ENCODE measurements around the gene SAMD9.
"Not testable (repeated sequence)": the region's sequence is repeated elsewhere in the genome, so short reads cannot be mapped to it uniquely, and the experiment has no call there.

Gene SAMD9

DNA sequence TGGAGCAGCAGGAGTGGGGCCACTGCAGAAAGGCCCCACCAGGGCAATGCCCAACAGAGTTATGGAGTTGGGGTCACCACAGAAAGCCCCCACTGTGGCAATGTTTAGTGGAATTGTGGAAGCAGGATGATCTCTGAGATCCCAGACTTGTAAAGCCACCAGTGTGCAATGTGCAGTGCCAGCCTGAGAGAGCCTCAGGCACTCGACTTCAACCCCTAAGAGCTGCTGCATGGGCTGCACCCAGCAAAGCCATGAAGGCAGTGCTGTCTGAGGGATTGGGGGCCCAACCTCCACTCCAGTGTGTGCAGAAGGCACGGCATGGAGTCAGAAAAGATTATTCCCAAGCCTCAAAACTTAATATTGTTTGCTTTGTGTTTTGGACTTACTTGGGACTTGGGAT, 20.4 kb downstream of the SAMD9 start:
- ATAC-seq (replicated peaks) (no peak), DNase-seq (no peak)
- H3K4me3 Mint-ChIP-seq: no peak overlapping the region
- no peak overlapping the region for H3K27ac Mint-ChIP-seq
- H3K27me3 Mint-ChIP-seq: no peaks in the 10 kb centered on the region
- peaks cover 8 to 16% of the 10 kb centered on the region in 2 donors for H3K9me3 Mint-ChIP-seq
- no peaks in the 10 kb centered on the region for H3K4me1 Mint-ChIP-seq (ENCODE audit: low read depth in 2 of 2)
- peaks cover 2% of the 10 kb centered on the region for H3K36me3 Mint-ChIP-seq (ENCODE audit: insufficient read depth)

DNA sequence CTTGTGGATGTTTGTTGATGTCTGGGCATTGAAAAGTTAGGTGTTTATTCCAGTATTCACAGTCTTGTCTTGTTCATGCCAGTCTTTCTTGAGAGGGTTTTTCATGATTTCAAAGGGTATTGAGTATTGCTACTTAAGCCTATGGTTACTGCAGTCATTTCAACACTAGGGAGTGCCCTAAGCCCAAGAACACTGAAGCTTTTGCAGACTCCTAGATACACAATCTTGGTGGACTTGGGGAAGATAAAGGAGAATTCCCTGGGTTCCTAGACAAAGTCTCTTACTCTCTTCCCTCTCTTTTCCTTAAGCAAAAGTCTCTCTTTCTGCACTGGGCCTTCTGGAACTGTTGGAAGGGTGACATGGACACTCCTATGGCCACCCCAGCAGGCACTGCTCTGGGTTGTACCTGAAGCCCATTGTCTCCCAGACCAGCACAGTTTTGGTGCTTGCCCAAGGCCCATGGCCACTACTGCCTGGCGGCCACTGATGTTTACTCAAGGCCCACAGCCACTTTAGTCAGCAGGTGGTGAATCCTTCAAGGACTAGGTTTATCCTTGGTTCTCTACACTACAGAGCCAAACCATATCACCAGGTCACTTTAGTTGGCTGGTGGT, 24.9 kb downstream of the SAMD9 start:
- no peaks in the 10 kb centered on the region for H3K4me1 Mint-ChIP-seq (ENCODE audit: low read depth in 2 of 2)
- H3K36me3 Mint-ChIP-seq (ENCODE audit: insufficient read depth): no peaks in the 10 kb centered on the region
- H3K9me3 Mint-ChIP-seq: peaks cover 0 to 4% of the 10 kb centered on the region in 2 donors
- H3K27ac Mint-ChIP-seq: no peak overlapping the region
- DNase-seq: no peak
- peaks cover 9 to 23% of the 10 kb centered on the region in 2 donors for H3K27me3 Mint-ChIP-seq
- no peak for ATAC-seq (replicated peaks)
- H3K4me3 Mint-ChIP-seq: no peak overlapping the region

DNA sequence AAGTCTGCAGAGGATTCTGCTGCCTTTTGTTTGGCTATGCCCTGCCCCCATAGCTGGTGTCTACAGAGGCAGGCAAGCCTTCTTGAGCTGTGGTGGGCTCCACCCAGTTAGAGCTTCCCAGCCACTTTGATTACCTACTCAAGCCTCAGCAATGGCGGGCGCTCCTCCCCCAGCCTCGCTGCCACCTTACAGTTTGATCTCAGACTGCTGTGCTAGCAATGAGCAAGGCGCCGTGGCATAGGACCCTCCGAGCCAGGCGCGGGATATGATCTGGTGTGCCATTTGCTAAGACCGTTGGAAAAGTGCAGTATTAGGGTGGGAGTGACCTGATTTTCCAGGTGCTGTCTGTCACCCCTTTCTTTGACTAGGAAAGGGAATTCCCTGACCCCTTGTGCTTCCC, 44.4 kb downstream of the SAMD9 start:
- H3K27ac Mint-ChIP-seq; DNase-seq; H3K36me3 Mint-ChIP-seq (ENCODE audit: insufficient read depth); ATAC-seq (replicated peaks); H3K4me3 Mint-ChIP-seq; H3K4me1 Mint-ChIP-seq (ENCODE audit: low read depth in 2 of 2); H3K9me3 Mint-ChIP-seq: not testable (repeated sequence)
- peaks cover 47% of the 10 kb centered on the region in 2 donors for H3K27me3 Mint-ChIP-seq

DNA sequence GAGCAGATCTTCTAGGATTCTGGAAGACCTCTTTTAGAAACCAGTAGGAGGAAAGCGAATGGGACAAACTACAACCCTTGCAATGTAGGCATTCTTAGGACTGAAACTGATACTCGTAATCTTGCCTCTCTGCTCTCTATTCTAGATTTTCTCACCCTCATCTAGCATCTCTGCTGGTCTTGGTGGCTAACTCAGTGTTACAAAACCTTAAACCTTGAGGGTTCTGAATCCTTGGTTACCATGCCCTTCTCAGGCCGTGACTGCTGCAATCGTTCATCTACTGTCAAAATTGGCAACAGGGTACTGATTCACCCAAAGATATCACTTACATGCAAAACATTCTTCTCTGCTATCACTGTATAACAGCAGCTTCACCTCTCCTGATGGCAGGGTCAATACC, 55.2 kb downstream of the SAMD9 start:
- no peak for DNase-seq
- Mint-ChIP-seq H3K27ac (no peak overlapping the region), H3K4me3 (no peak overlapping the region), H3K4me1 (ENCODE audit: low read depth in 2 of 2) (no peaks in the 10 kb centered on the region), H3K27me3 (peaks cover 0 to 20% of the 10 kb centered on the region in 2 donors), H3K36me3 (ENCODE audit: insufficient read depth) (no peaks in the 10 kb centered on the region), H3K9me3 (no peaks in the 10 kb centered on the region)
- no peak for ATAC-seq (replicated peaks)

DNA sequence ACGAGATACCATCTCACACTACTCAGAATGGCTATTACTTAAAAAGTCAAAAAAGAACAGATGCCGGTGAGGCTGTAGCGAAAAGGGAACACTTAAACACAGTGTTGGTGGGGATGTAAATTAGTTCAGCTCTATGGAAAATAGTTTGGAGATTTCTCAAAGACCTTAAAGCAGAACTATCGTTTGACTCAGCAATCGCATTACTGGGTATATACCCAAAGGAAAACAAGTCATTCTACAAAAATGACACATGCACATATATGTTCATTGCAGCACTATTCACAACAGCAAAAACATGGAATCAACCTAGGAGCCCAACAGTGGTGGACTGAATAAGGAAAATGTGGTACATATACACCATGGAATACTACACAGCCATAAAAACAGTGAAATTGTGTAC, 56.9 kb downstream of the SAMD9 start:
- Mint-ChIP-seq H3K27me3 (peaks cover 0 to 20% of the 10 kb centered on the region in 2 donors), H3K27ac (no peak overlapping the region), H3K4me1 (ENCODE audit: low read depth in 2 of 2) (no peaks in the 10 kb centered on the region), H3K4me3 (no peak overlapping the region), H3K9me3 (no peaks in the 10 kb centered on the region), H3K36me3 (ENCODE audit: insufficient read depth) (no peaks in the 10 kb centered on the region)
- no peak for DNase-seq
- no peak for ATAC-seq (replicated peaks)

- no peaks in the 10 kb centered on the region for H3K36me3 Mint-ChIP-seq (ENCODE audit: insufficient read depth)
- H3K4me3 Mint-ChIP-seq: no peak overlapping the region
- no peaks in the 10 kb centered on the region for H3K9me3 Mint-ChIP-seq
- H3K27ac Mint-ChIP-seq: no peak overlapping the region
- ATAC-seq (replicated peaks) (no peak), DNase-seq (no peak)
- H3K27me3 Mint-ChIP-seq: peaks cover 0 to 20% of the 10 kb centered on the region in 2 donors
- no peaks in the 10 kb centered on the region for H3K4me1 Mint-ChIP-seq (ENCODE audit: low read depth in 2 of 2)
These were observed 57.8 kb downstream of the SAMD9 start for GRCh38 chr7:93060025-93060424.

GRCh38 chr7:93056621-93057020, 61.2 kb downstream of the SAMD9 start:
- not testable (repeated sequence) for H3K9me3 Mint-ChIP-seq; H3K4me1 Mint-ChIP-seq (ENCODE audit: low read depth in 2 of 2); H3K36me3 Mint-ChIP-seq (ENCODE audit: insufficient read depth); H3K27ac Mint-ChIP-seq; H3K4me3 Mint-ChIP-seq; DNase-seq; ATAC-seq (replicated peaks)
- H3K27me3 Mint-ChIP-seq: peaks cover 0 to 12% of the 10 kb centered on the region in 2 donors

- no peak overlapping the region for H3K27ac Mint-ChIP-seq
- H3K27me3 Mint-ChIP-seq: peaks cover 0 to 4% of the 10 kb centered on the region in 2 donors
- H3K9me3 Mint-ChIP-seq: no peaks in the 10 kb centered on the region
- no peaks in the 10 kb centered on the region for H3K36me3 Mint-ChIP-seq (ENCODE audit: insufficient read depth)
- ATAC-seq (replicated peaks) (peak; percentile 73), DNase-seq (peak in 1 of 3 experiments; percentile 2)
- no peak overlapping the region for H3K4me3 Mint-ChIP-seq
- no peaks in the 10 kb centered on the region for H3K4me1 Mint-ChIP-seq (ENCODE audit: low read depth in 2 of 2)
These were observed 62.2 kb downstream of the SAMD9 start for GRCh38 chr7:93055543-93056107.

GRCh38 chr7:93054975-93055374, 62.8 kb downstream of the SAMD9 start:
- Mint-ChIP-seq H3K27me3 (no peaks in the 10 kb centered on the region), H3K4me3 (no peak overlapping the region), H3K36me3 (ENCODE audit: insufficient read depth) (no peaks in the 10 kb centered on the region), H3K27ac (no peak overlapping the region), H3K4me1 (ENCODE audit: low read depth in 2 of 2) (no peaks in the 10 kb centered on the region), H3K9me3 (no peaks in the 10 kb centered on the region)
- ATAC-seq (replicated peaks) (no peak), DNase-seq (no peak)

DNA sequence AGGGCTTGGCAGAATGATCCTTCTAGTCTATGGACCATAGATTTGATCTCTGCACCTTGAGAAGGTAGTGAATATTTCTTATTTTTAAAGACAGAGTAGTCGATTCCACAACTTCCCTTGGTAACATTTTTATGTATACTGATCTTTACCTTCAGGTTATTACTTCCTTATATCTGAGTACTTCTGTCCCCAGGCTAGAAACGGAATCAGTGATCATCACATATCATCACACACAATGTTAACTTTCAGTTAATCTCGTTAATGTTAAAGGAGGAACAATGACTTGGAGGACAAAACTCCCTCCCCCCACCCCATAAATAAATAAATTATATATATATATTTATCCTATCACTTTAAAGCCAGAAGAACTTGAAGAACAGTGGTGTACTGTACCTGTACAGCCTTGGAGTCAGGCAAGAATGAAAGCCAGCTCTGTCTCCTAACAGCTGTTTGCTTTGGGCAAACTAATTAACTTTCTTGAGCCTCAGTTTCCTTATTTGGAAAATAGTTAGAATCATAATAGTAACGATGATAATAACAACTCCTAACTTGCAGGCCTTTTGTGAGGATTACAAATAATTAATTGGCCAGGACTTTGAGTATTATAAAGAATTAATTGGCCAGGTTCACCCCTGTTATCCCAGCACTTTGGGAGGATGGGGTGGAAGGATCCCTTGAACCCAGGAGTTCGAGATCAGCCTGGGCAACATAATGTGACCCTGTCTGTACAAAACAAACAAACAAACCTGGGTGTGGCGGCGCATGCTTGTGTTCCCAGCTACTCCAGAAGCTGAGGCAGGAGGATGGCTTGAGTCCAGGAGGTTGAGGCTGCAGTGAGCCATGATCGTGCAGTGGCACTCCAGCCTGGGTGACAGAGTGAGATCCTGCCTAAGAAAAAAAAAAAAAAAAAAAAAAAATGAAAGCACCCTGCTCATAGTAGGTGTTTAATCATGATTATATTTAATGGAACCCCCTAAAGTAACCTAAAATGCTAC, 63.5 kb downstream of the SAMD9 start:
- DNase-seq: no peak
- ATAC-seq (replicated peaks): no peak
- H3K27me3 Mint-ChIP-seq: no peaks in the 10 kb centered on the region
- no peaks in the 10 kb centered on the region for H3K36me3 Mint-ChIP-seq (ENCODE audit: insufficient read depth)
- no peak overlapping the region for H3K27ac Mint-ChIP-seq
- H3K4me3 Mint-ChIP-seq: no peak overlapping the region
- no peaks in the 10 kb centered on the region for H3K4me1 Mint-ChIP-seq (ENCODE audit: low read depth in 2 of 2)
- no peaks in the 10 kb centered on the region for H3K9me3 Mint-ChIP-seq

GRCh38 chr7:93053209-93053948, 64.4 kb downstream of the SAMD9 start:
- Mint-ChIP-seq H3K4me3 (no peak overlapping the region), H3K36me3 (ENCODE audit: insufficient read depth) (no peaks in the 10 kb centered on the region), H3K27me3 (no peaks in the 10 kb centered on the region), H3K4me1 (ENCODE audit: low read depth in 2 of 2) (no peaks in the 10 kb centered on the region), H3K27ac (no peak overlapping the region), H3K9me3 (no peaks in the 10 kb centered on the region)
- DNase-seq (no peak), ATAC-seq (replicated peaks) (no peak)

- DNase-seq (no peak), ATAC-seq (replicated peaks) (no peak)
- H3K4me1 Mint-ChIP-seq (ENCODE audit: low read depth in 2 of 2): no peaks in the 10 kb centered on the region
- H3K27me3 Mint-ChIP-seq: peaks cover 0 to 7% of the 10 kb centered on the region in 2 donors
- no peaks in the 10 kb centered on the region for H3K36me3 Mint-ChIP-seq (ENCODE audit: insufficient read depth)
- no peak overlapping the region for H3K4me3 Mint-ChIP-seq
- no peaks in the 10 kb centered on the region for H3K9me3 Mint-ChIP-seq
- H3K27ac Mint-ChIP-seq: no peak overlapping the region
These were observed 66.1 kb downstream of the SAMD9 start for GRCh38 chr7:93051660-93052059.
